Erythroblast (primary cell): ENCODE data around the gene VEGFB.

ENCODE experiments used
- GATA1 ChIP-seq: IDR thresholded peaks from 2 replicates; pipeline ENCODE4 v1.6.1; 2011; ENCODE audit warnings: low read depth, mild to moderate bottlenecking, control low read depth, low read length, moderate library complexity
- POLR2A ChIP-seq: IDR thresholded peaks from 2 replicates; pipeline ENCODE4 v1.6.1; 2011; ENCODE audit warnings: mild to moderate bottlenecking, low read length

GRCh38 chr11:64220798-64221197 is 13.6 kb upstream of the VEGFB start:
- TF ChIP-seq POLR2A, result no peak
- no peak for TF ChIP-seq GATA1
